ENCODE measurements around the gene STOML1. TPM values are rescaled to one million over a fixed set of nuclear protein-coding genes. Genes with fewer than 3 reads are reported as not detected.

The STOML1 gene
- total and polyA plus RNA-seq, 2 donors: 13.0 to 19.1 TPM

DNA sequence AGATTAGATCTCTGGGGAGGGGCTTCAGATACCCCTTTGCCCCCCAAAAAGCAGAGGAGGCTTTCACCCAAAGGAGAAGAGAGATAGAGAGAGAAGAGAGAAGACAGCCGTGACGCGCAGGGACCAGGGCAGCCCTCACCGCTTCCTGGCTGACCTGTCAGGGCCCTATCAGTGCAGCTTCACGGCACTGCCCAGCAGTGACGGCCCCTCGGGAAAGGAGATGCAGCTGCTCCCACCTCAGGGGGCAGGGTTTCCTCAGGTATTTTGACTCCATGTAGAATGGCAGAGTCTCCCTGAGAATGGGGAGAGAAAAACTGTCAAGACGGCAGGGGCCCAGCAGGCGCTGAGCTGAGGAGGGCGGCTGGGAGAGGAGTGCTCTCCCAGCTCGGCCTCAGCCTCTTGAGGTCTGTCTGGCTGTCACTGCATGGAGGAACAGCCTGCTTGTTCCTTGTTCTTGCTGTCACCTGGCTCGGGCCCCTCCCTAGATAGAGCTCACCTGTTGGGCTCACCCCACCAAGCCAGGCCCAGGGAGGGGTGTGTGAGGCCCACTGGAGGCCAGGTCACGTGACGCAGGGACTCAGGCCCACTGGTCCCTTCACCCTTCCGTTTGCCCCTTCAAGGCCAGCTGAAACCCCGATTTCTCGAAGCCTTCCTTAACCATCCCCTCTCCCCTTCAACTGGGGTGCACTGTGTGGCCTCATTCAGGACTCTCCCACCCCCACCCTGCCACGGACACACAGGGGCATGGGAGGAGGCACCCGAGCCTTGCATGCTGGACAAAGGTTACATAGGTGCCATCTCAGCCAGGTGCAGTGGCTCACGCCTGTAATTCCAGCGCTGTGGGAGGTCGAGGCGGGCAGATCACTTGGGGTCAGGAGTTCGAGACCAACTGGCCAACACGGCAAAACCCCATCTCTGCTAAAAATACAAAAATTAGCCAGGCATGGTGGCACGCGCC, 37.6 kb downstream of the STOML1 start:
- no peak overlapping the region for H3K4me3 ChIP-seq (ENCODE audit: low read length in 2 of 2)
- no peaks in the 10 kb centered on the region for H3K9me3 ChIP-seq (ENCODE audit: control insufficient read depth in 2 of 2, insufficient read depth in 1 of 2, low read length in 1 of 2)
- H3K36me3 ChIP-seq (ENCODE audit: control insufficient read depth in 2 of 2, insufficient read depth in 2 of 2, low read length in 1 of 2): no peaks in the 10 kb centered on the region
- peaks cover 29 to 58% of the 10 kb centered on the region in 2 donors for H3K4me1 ChIP-seq (ENCODE audit: control insufficient read depth in 2 of 2, insufficient read depth in 2 of 2, low read length in 2 of 2)
- DNase-seq (ENCODE audit: low read depth in 6 of 9, low spot score in 9 of 9): no peak
- H3K27me3 ChIP-seq (ENCODE audit: control insufficient read depth in 2 of 2, insufficient read depth in 1 of 2, low read length in 1 of 2): no peaks in the 10 kb centered on the region
- no peak overlapping the region for H3K27ac ChIP-seq (ENCODE audit: low read depth in 1 of 2, low read length in 1 of 2)
- WGBS: 97% methylated on average over 27 of the region's 27 CpGs

DNA sequence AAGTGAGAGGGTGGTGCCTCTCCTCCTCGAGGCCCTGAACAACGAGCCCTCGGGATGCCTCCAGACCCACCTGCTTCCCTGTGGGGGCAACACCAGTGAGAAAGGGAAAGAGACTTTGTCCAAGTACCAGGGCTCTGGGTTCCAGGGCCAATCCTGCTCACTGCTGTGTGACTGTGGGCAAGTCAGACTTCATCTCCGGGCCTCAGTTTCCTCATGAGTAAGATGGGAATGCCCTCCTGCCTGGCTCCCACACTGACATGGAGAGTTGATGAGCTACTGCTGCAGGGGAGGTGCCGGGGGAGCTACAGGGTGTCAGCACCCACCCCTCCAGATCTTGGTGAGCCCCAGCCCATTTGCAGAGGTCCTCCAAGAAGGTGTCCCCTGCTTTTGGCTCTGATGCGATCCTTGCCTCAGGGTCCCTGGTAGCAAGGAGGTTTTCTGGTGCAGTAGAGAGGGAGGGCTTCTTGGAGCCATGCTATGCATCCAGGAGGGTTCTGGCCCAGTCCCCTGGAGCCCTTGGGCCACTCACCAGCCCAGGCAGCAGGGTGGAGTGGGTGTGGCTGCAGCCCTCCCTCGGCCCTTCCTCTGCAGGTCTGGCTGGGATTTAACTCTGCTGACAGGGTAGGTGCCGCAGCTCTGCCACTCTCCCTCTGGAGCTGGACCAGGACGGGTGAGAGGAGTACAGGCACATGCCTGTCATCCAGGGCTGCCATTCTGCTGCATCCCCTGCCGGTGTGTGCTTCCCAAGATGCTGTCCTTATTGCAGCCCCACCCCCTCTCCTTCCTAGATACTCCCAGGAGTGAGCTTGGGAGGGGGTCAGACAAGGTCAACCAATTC, 39.0 kb downstream of the STOML1 start:
- no peak for DNase-seq (ENCODE audit: low read depth in 6 of 9, low spot score in 9 of 9)
- Histone ChIP-seq H3K4me3 (ENCODE audit: low read length in 2 of 2) (no peak overlapping the region), H3K27me3 (ENCODE audit: control insufficient read depth in 2 of 2, insufficient read depth in 1 of 2, low read length in 1 of 2) (no peaks in the 10 kb centered on the region), H3K36me3 (ENCODE audit: control insufficient read depth in 2 of 2, insufficient read depth in 2 of 2, low read length in 1 of 2) (no peaks in the 10 kb centered on the region), H3K4me1 (ENCODE audit: control insufficient read depth in 2 of 2, insufficient read depth in 2 of 2, low read length in 2 of 2) (peaks cover 23 to 46% of the 10 kb centered on the region in 2 donors), H3K9me3 (ENCODE audit: control insufficient read depth in 2 of 2, insufficient read depth in 1 of 2, low read length in 1 of 2) (no peaks in the 10 kb centered on the region), H3K27ac (ENCODE audit: low read depth in 1 of 2, low read length in 1 of 2) (no peak overlapping the region)
- WGBS: 97% methylated on average over 10 of the region's 10 CpGs

DNA sequence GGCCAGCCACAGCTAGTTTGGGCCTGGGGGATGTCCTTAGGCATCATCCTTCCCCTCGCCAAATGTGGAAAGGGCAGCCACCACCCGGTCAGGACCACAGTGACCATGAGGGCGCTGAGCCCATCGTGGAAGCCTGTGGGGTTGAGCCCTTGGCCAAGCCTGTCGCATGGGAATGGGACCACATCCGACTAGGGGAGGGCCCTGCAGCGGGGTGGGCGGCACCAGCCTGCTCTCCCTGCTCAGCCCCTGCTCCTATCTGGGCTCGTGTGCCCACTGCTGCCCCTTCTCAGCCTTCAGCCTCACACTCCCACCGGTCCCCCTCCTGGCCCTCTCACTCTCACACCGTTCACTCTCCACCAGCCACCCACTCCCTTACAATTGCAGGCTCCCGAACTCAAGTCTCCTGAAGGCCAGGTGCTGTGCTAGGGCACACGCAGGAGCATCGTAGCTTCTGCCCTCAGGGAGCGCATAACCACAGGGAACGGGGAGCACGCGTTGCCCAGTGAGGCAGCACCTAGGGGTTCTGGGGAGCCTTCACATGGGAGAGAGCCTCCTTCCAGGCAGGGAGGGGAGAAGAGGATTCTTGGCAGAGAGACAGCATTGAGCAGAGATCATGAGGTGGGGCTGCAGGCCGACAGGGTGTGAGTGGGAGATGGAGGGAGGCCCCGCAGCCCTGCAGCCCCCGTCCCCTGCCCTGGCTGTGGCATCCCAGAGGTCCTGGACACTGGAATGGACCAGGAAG, 39.8 kb downstream of the STOML1 start:
- H3K4me3 ChIP-seq (ENCODE audit: low read length in 2 of 2): no peak overlapping the region
- no peak overlapping the region for H3K27ac ChIP-seq (ENCODE audit: low read depth in 1 of 2, low read length in 1 of 2)
- peaks cover 19 to 40% of the 10 kb centered on the region in 2 donors for H3K4me1 ChIP-seq (ENCODE audit: control insufficient read depth in 2 of 2, insufficient read depth in 2 of 2, low read length in 2 of 2)
- no peaks in the 10 kb centered on the region for H3K27me3 ChIP-seq (ENCODE audit: control insufficient read depth in 2 of 2, insufficient read depth in 1 of 2, low read length in 1 of 2)
- H3K36me3 ChIP-seq (ENCODE audit: control insufficient read depth in 2 of 2, insufficient read depth in 2 of 2, low read length in 1 of 2): no peaks in the 10 kb centered on the region
- 92% methylated on average over 21 of the region's 21 CpGs for WGBS
- no peak for DNase-seq (ENCODE audit: low read depth in 6 of 9, low spot score in 9 of 9)
- no peaks in the 10 kb centered on the region for H3K9me3 ChIP-seq (ENCODE audit: control insufficient read depth in 2 of 2, insufficient read depth in 1 of 2, low read length in 1 of 2)

DNA sequence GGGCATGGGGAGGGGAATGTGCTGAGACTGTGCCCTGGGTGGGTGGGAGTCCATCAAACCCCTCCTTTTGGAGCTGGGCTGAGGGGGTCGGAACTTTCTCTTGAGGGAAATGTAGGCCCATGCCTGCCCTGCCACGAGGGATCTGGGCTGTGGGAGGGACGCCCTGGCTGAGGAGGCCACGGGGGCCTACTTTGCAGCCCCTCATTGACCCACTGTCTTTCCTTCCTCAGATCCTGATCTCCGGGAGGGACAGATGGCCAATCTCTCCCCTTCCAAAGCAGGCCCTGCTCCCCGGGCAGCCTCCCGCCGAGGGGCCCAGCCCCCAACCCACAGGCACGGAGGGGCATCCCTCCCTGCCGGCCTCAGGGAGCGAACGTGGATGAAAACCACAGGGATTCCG, 40.5 kb downstream of the STOML1 start:
- 61% methylated on average over 13 of the region's 13 CpGs for WGBS
- no peaks in the 10 kb centered on the region for H3K9me3 ChIP-seq (ENCODE audit: control insufficient read depth in 2 of 2, insufficient read depth in 1 of 2, low read length in 1 of 2)
- peaks cover 23 to 40% of the 10 kb centered on the region in 2 donors for H3K4me1 ChIP-seq (ENCODE audit: control insufficient read depth in 2 of 2, insufficient read depth in 2 of 2, low read length in 2 of 2)
- H3K27ac ChIP-seq (ENCODE audit: low read depth in 1 of 2, low read length in 1 of 2): peak overlapping the region in 1 of 2 donors; percentile 16
- H3K27me3 ChIP-seq (ENCODE audit: control insufficient read depth in 2 of 2, insufficient read depth in 1 of 2, low read length in 1 of 2): no peaks in the 10 kb centered on the region
- H3K4me3 ChIP-seq (ENCODE audit: low read length in 2 of 2): no peak overlapping the region
- no peak for DNase-seq (ENCODE audit: low read depth in 6 of 9, low spot score in 9 of 9)
- no peaks in the 10 kb centered on the region for H3K36me3 ChIP-seq (ENCODE audit: control insufficient read depth in 2 of 2, insufficient read depth in 2 of 2, low read length in 1 of 2)

DNA sequence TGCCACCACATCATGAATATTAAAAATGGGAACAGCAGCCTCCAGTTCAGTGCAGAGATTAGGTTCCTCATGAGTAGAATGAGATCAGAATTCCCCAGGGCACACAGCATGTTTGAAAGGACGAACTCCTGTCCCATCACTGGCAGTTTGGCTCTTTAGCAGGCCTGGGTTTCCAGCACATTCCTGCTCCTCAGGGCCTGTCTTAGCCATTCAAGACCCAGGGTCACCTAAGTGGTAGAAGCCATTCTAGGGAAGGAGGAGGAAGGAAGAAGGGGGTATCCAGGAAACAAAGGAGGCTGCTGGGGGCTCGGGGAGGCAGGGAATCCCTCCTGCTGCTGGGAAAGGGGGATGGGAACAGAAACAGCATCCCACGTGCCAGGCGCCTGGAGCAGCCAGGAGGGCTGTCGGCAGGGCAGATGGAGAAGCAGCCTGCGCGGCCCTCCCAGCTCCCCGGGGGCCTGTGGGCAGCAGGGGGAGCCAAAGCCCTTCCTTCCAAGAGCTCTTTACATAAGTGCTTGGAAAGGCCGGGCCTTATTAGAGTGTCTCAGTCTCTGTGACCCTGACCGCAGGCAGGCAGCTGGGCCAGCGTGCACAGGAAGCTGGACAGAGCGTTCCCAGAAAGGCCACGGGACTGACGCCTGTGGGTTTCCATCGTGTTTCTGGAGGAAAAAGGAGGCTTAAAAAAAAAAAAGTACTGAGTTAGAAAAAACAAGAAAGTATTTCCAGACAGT, 41.1 kb downstream of the STOML1 start:
- Histone ChIP-seq H3K27ac (ENCODE audit: low read depth in 1 of 2, low read length in 1 of 2) (peak overlapping the region in 1 of 2 donors; percentile 16), H3K9me3 (ENCODE audit: control insufficient read depth in 2 of 2, insufficient read depth in 1 of 2, low read length in 1 of 2) (no peaks in the 10 kb centered on the region), H3K4me3 (ENCODE audit: low read length in 2 of 2) (no peak overlapping the region), H3K4me1 (ENCODE audit: control insufficient read depth in 2 of 2, insufficient read depth in 2 of 2, low read length in 2 of 2) (peaks cover 26 to 41% of the 10 kb centered on the region in 2 donors), H3K36me3 (ENCODE audit: control insufficient read depth in 2 of 2, insufficient read depth in 2 of 2, low read length in 1 of 2) (no peaks in the 10 kb centered on the region), H3K27me3 (ENCODE audit: control insufficient read depth in 2 of 2, insufficient read depth in 1 of 2, low read length in 1 of 2) (no peaks in the 10 kb centered on the region)
- 9% methylated on average over 15 of the region's 15 CpGs for WGBS
- peak in 6 of 9 donors; percentile 64 to 90 (median 74) for DNase-seq (ENCODE audit: low read depth in 6 of 9, low spot score in 9 of 9)

DNA sequence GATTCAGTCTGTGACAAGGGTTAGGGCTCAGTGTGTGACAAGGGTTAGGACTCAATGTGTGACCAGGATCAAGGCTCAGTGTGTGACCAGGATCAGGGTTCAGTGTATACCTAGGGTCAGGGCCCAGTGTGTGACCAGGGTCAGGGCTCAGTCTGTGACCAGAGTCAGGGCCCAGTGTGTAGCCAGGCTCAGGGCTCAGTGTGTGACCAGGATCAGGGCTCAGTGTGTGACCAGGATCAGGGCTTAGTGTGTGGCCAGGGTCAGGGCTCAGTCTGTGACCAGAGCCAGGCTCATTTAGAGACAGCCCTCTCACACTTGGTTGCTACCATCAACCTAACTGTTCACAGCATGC, 41.6 kb downstream of the STOML1 start:
- no peak overlapping the region for H3K27ac ChIP-seq (ENCODE audit: low read depth in 1 of 2, low read length in 1 of 2)
- H3K9me3 ChIP-seq (ENCODE audit: control insufficient read depth in 2 of 2, insufficient read depth in 1 of 2, low read length in 1 of 2): no peaks in the 10 kb centered on the region
- no peaks in the 10 kb centered on the region for H3K36me3 ChIP-seq (ENCODE audit: control insufficient read depth in 2 of 2, insufficient read depth in 2 of 2, low read length in 1 of 2)
- H3K4me1 ChIP-seq (ENCODE audit: control insufficient read depth in 2 of 2, insufficient read depth in 2 of 2, low read length in 2 of 2): peaks cover 26 to 46% of the 10 kb centered on the region in 2 donors
- no peak overlapping the region for H3K4me3 ChIP-seq (ENCODE audit: low read length in 2 of 2)
- DNase-seq (ENCODE audit: low read depth in 6 of 9, low spot score in 9 of 9): no peak
- no peaks in the 10 kb centered on the region for H3K27me3 ChIP-seq (ENCODE audit: control insufficient read depth in 2 of 2, insufficient read depth in 1 of 2, low read length in 1 of 2)

DNA sequence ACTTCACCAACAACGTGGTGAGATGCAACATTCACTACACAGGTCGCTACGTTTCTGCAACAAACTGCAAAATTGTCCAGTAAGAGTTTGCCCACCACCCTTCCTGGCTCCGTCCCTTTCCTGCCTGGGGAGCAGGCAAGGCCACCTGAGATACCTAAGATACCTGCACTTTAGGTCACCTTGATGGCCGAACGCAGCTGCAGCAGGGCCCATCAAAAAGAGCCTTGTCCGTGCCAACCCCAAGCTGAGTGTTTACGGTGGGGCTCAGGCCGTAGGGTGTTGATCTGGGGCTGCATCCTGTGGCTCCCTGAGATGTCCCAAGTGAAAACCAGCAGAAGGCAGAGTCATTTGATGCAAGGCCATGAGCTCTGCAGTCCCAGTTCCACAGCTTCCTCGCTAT, 42.6 kb downstream of the STOML1 start:
- no peaks in the 10 kb centered on the region for H3K36me3 ChIP-seq (ENCODE audit: control insufficient read depth in 2 of 2, insufficient read depth in 2 of 2, low read length in 1 of 2)
- WGBS: 97% methylated on average over 10 of the region's 10 CpGs
- no peak for DNase-seq (ENCODE audit: low read depth in 6 of 9, low spot score in 9 of 9)
- no peaks in the 10 kb centered on the region for H3K27me3 ChIP-seq (ENCODE audit: control insufficient read depth in 2 of 2, insufficient read depth in 1 of 2, low read length in 1 of 2)
- H3K9me3 ChIP-seq (ENCODE audit: control insufficient read depth in 2 of 2, insufficient read depth in 1 of 2, low read length in 1 of 2): no peaks in the 10 kb centered on the region
- peaks cover 35 to 56% of the 10 kb centered on the region in 2 donors for H3K4me1 ChIP-seq (ENCODE audit: control insufficient read depth in 2 of 2, insufficient read depth in 2 of 2, low read length in 2 of 2)
- no peak overlapping the region for H3K27ac ChIP-seq (ENCODE audit: low read depth in 1 of 2, low read length in 1 of 2)
- H3K4me3 ChIP-seq (ENCODE audit: low read length in 2 of 2): no peak overlapping the region

DNA sequence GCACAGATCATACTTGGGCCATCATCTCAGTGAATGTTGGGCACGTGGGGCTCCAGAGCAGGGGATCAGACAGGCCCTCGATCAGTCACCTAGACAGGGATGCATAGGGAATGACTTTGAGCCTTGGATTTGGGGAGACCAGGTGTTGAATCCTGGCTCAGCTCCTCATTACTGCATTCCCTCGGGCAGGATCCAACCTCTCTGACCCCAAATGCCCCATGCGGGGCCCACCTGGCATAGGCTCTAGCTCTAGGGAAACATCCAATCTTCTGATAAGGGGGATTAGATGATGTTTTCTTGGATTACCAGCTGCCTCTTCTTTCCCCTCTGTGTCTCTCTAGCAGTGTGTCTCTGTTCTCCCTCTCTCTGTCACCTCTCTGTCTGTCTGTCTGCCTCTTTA, 43.1 kb downstream of the STOML1 start:
- Histone ChIP-seq H3K4me1 (ENCODE audit: control insufficient read depth in 2 of 2, insufficient read depth in 2 of 2, low read length in 2 of 2) (peaks cover 35 to 56% of the 10 kb centered on the region in 2 donors), H3K36me3 (ENCODE audit: control insufficient read depth in 2 of 2, insufficient read depth in 2 of 2, low read length in 1 of 2) (no peaks in the 10 kb centered on the region), H3K4me3 (ENCODE audit: low read length in 2 of 2) (no peak overlapping the region), H3K9me3 (ENCODE audit: control insufficient read depth in 2 of 2, insufficient read depth in 1 of 2, low read length in 1 of 2) (peaks cover 0 to 4% of the 10 kb centered on the region in 2 donors), H3K27ac (ENCODE audit: low read depth in 1 of 2, low read length in 1 of 2) (no peak overlapping the region), H3K27me3 (ENCODE audit: control insufficient read depth in 2 of 2, insufficient read depth in 1 of 2, low read length in 1 of 2) (no peaks in the 10 kb centered on the region)
- WGBS: 86% methylated on average over 4 of the region's 4 CpGs
- DNase-seq (ENCODE audit: low read depth in 6 of 9, low spot score in 9 of 9): no peak

All from thymus (tissue), 11 donors.